M059J (cell line): ENCODE measurements around the gene TES. TPM values are rescaled to one million over a fixed set of nuclear protein-coding genes. Genes with fewer than 3 reads are reported as not detected.
"Not testable (repeated sequence)": the region's sequence is repeated elsewhere in the genome, so short reads cannot be mapped to it uniquely, and the experiment has no call there.

ENCODE experiments used
- DNase-seq: peaks from one replicate; pipeline ENCODE4 v3.0.0-alpha.2; 2012; ENCODE audit warnings: low read depth
- total RNA-seq: library from RNA; depleted of rRNA; stranded (reverse); fragments of >200 nt; shearing (Covaris generic); gene quantifications from 2 replicates; pipeline ENCODE4 v1.2.3, GENCODE V29; 2014

Gene TES
- total RNA-seq, 1 experiment from 2014 or later: 0.20 TPM

DNA sequence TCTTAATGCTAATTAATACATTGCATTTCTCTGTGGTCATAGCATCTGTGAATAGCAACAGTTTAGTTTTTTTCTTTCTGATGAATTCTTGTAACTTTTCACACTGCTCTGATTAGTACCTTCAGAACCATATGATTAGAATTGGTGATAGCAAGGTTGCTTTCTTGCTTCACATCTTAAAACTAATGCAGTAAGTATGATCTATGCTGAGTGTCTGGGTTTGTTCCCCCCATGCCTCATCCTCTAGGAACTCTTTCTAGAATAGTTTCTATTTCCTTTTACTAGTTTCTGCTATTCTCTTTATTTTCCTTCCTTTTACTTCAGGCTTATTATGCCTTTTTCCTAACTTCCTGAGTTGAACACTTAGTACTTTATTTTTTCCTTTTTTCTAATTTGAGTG lies 32.4 kb downstream of the TES start:
- no peak for DNase-seq

DNA sequence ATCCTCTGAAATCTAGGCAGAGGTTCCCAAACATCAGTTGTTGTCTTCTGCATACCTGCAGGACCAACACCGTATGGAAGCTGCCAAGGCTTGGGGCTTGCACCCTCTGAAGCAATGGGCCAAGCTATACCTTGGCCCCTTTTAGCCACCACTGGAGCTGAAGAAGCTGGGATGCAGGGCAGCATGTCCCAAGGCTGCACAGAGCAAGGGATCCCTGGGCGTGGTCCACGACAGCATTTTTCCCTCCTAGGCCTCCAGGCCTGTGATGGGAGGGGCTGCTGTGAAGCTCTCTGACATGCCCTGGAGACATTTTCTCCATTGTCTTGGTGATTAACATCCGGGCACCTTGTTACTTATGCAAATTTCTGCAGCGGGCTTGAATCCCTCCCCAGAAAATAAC lies 34.5 kb downstream of the TES start:
- not testable (repeated sequence) for DNase-seq

DNA sequence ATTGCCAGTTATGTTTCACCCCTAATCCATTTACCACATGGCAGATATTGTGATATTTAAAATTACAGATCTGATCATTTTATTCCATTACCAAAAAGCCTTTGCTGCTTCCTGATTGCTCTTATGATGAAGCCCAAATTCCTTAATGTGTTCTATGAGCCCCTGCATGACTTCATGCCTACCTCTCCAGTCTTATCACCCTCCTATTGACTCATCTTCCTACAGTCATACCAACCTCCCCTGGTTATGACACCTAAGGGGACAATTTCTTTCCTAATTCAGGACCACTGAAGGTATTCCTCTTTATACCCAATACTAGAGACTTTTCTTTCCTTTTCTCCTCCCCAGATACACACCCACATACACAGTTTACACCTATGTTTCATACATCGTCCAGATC lies 36.0 kb downstream of the TES start:
- no peak for DNase-seq

DNA sequence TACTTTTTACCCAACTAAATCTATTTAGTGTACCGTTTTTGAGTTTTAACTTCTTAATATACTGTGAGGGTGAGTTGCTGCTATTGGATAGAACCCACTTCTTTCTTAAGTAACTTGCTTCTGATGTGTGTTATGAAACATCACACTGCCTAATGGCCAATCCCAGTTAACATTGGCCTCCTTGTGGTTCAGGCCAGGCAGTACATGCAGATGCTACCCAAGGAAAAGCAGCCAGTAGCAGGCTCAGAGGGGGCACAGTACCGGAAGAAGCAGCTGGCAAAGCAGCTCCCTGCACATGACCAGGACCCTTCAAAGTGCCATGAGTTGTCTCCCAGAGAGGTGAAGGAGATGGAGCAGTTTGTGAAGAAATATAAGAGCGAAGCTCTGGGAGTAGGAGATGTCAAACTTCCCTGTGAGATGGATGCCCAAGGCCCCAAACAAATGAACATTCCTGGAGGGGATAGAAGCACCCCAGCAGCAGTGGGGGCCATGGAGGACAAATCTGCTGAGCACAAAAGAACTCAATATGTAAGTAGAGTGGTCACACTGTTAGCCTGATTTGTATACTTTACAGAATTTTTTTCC lies 39.7 kb downstream of the TES start:
- peak; percentile 53 for DNase-seq

DNA sequence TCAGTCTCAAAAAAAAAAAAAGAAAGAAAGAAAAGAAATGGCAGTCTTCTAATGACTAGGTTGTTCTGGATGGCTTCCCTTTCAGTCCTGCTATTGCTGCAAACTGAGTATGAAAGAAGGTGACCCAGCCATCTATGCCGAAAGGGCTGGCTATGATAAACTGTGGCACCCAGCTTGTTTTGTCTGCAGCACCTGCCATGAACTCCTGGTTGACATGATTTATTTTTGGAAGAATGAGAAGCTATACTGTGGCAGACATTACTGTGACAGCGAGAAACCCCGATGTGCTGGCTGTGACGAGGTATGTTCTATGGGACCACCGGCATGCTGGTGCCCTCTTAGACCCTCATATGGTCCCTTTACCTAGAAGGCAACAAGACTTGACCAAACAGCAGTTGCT lies 41.3 kb downstream of the TES start:
- DNase-seq: no peak

DNA sequence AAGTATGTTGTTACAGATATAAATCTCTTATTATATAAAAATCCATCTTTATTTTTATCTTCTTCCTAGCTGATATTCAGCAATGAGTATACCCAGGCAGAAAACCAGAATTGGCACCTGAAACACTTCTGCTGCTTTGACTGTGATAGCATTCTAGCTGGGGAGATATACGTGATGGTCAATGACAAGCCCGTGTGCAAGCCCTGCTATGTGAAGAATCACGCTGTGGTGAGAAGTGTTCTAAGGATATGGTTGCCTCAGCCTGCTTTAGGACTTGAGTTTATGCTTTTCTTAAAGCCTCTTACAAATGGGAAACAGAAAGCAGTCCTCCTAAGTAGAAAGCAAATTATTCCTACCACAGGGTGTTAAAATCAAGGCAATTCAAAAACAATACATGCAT lies 41.9 kb downstream of the TES start:
- DNase-seq: no peak

DNA sequence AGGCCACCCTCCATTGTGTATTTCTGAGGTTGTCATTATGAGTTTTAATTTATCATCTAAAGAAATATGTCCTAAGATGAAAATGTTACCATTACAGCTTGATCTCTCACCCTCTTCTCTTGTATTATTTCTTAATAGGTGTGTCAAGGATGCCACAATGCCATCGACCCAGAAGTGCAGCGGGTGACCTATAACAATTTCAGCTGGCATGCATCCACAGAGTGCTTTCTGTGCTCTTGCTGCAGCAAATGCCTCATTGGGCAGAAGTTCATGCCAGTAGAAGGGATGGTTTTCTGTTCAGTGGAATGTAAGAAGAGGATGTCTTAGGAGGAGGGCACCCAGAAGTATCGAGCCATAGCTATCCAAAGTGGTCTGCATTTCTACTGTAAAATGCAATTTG lies 46.8 kb downstream of the TES start:
- no peak for DNase-seq

DNA sequence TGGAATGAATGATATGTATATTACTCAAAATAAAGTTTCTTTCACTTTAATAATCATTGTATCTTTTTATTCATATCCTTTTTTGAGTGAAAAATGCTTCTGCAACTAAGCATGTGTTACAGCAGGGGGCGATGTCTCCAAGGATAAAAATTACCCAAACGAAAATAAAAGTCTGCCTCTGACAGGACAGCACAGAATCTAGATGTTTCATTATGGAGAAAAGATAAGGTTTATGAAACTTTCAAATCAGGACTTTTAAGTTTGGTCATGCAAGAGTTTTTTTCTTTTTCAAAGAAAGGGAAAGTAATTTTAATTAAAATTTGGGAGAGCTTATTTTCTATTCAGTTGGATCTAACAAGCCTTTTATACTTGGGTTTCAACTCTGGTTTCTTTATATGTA lies 48.4 kb downstream of the TES start:
- DNase-seq: peak; percentile 73

DNA sequence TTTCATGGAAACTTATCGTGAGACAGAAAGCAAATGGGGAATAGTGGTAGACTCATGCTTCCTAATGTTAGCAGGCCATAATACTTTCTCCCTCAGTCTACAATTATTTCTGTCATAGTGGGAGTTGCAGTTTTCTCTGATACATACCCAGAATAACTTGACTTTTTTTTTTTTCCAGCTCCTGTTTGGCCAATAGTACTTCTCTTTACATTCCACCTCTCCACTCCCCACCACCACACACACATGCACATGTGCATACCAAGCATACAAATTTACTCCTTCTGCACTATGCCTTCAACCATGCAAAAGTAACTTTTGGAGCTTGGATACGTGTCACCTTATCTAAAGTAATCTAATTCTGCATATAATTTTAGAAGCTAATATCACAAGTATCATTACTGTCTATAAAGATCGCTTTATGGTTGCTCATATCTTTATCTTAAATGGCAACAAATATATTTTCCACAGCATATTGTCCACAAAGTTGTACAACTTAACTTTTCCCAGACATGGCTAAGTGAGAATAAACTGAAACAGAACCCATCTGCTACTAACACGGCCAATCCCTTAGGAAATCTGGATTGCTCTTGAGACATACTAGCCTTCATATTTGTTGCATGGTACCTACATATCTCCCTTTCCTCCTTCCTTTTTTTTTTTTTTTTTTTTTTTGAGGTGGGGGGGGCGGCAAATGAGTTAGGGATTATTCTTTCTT lies 49.0 kb downstream of the TES start:
- DNase-seq: no peak

DNA sequence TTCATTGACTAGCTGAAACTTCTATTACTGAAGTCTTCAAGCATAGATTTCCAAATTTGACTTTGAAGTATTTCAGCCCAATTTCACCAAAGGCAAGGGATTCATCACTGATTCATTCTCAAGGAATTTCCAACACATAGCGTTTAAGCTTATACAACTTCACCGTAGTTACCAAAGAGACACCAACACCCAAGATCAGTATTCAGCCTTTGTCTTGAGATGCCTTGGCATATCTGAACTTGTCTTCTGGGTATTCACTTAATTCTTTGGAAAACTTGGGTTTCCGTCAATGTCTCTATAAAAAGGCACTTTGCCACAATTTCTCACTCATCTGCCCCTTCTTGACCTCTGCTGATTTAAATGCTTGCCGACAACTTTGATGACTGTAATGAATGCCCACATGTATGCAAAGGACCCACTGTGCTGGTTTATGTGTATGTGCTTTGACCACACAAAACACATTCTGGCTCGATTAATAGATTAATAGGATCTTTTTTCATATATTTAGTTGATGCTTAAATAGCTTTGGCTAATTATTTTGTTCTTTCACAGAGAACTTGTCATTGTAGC lies 49.6 kb downstream of the TES start:
- peak; percentile 92 for DNase-seq

DNA sequence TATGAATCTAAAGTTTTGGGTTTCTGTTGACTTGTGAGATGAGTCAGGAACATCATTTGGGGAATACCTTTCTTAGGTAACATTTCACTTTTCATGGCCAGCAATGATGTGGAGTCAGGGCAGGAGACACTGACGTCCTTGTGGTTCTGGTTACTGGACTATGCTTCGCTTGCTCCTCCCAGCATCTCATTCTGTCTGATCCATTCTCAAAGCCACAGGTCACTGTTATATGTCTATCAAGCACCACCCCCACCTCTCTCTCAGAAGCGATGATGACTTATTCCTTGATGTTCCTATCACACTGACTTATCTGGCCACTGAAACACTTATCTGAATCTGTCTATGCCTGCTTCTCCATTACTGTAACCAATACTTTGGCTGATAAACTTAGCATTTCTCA lies 51.6 kb downstream of the TES start:
- DNase-seq: no peak

DNA sequence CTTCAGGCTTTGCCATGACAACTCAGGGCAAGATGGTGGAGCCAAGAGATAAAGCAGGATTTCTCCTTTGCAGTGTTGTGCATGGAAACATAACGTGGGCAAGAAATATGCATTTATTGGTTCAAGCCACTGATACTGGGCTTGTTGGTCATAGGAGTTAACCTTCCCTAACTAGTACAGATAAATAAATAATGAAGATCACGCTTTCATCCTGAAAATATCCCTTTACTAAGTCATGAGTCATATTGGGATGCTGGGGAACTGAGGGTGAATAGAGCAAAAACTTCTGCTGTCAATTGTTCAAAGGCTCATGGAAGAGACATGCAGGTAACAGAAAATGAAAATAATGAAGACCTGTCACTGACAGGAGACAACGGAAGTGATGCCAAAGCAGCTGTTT lies 55.5 kb downstream of the TES start:
- peak; percentile 51 for DNase-seq

DNA sequence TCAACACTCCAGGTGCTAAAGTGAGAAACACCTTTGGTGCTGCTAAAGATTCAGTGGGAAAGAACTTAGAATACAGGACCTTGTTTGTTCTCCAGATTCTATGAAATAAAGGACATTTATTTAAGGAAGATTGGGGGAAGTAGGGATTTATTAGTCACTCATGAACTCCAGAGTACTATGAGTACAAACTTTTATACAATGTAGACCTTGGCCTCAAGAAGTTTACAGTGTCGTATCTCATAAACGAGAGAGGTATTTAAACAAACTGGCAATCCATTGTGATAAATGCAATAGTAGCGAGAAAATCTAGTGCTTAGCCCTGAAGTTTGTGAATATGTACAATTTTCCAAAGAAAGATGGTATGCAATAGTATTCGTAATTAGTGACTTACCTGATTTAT lies 59.1 kb downstream of the TES start:
- DNase-seq: no peak

DNA sequence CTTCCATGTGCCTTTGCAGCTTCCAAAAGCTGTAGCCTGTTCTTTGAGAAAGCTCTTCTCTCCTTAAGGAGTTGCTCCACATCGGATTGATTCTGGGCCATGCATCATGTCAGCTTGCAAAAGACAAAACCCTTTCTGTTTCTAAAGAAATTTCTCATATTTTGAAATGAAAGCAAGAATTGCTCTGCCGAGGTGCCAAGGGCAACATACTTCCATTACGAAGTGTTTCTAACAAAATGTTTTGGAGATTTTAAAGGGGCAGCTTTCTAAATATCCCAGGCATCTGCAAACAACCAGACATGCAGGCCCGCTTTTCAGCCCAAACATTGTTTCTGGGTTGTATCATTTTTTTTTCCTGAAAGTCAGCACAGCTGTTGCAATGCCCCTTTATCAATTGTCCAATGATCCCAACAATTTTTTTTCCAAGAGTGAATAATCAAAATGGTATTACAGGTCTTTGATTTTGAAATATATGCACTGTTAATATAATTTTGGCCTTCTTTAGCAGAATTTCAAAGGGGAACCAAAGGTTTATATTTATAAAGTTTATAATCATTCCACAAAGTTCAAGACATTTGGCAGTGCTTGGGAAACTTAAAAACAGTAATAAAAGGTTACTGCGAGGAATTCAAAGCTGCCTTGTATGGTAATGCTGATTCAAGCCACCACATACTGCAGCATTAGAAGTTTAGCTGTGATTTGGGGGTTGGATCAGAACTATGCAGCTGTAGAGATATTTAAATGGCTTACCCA lies 61.0 kb downstream of the TES start:
- peak; percentile 63 for DNase-seq

DNA sequence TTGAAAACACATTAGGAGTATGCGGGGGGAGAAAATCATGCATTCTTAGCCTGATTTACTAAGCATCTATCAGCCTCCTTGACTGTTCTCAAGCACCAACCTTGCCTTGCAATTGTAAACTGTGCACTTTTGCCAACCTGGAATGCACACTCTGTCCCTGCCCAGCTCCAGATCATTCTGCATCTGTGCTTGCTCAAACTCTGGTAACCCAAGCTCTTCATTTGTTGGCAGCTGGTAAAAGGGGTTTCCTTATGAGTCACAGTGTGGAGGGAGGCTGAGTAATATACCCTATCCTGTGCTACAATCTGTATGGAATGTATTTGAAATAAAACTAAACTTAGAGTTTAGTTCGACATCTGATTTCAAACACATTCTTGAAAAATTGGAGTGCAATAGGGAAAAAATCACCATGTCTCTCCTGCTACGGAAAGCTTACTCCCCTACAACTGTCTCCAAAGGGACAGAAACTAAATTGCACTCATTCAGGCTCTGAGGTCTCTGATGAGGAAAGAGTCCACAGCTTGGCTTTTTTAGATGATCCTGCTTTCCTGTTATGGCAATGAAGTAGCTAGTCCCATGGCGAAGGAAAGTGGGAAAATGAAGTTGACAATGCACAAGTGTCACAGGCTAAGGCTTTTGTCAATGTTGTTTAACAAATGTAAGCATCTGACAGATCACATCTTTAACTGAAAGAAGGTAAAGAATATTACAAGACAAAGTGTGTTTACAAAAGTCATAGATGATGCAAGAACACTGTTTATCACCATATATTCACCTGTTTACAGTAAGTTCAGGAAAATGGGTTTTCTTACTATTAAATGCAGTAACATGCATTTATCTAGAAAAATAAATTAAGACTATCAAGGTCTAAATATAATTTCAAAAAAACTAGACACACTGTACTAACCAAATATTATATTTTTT lies 61.9 kb downstream of the TES start:
- DNase-seq: peak; percentile 97

DNA sequence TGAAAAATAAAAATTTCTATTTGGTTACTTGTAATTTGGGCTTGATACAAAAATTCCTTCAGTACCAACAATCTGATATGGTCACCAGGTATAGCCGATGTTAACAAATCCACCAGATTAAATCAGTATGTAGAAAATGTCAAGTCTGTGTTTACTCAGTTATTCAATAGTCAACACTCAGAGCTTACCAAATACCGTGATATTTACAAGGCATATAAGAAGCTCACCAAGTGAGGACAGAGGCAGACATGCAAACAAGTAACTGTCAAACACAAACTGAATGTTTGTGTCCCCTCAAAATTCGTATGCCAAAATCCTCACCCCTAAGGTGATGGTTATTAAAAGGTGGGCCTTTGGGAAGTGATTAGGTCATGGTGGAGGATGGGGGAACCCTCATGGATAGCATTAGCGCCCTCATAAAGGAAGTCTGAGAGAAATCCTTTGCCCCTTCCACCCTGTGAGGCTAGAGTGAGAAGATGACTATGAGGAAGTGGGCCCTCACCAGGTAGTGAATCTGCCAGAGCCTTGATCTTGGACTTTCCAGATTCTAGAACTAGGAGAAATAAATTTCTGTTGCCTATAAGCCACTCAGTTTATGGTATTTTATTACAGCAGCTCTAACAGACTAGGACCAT lies 63.1 kb downstream of the TES start:
- DNase-seq: no peak

DNA sequence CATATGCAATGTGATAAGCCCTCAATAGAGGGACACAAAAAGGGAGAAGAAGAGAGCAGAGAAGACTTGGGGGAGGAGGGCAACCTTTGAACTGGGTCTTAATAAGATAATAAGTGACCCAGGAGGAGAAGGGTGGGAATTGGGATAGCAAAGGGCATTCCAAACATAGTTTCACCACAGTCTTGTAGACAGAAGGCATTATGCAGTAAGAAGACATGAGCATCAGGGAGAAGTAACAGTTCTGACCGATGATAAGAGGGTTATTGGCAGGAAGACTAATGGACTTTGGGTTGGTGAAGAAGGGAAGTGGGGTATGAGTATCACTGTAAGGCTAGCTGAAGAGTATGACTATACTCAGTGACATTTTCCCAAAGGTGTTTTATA lies 63.6 kb downstream of the TES start:
- DNase-seq: no peak

DNA sequence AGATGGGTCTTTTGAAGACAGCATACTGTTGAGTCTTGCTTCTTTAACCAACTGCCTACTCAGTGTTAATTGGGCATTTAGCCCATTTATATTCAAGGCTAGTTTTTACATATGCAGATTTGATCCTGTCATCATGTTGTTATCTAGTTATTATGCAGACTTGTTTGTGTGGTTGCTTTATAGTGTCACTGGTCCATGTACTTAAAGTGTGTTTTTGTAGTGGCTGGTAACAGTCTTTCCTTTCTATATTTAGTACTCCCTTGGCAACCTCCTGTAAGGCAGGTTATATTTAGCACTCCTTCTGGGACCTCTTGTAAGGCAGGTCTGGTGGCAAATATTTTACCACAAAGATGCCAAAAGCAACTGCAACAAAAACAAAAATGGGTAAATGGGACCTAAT lies 66.7 kb downstream of the TES start:
- DNase-seq: peak; percentile 52

DNA sequence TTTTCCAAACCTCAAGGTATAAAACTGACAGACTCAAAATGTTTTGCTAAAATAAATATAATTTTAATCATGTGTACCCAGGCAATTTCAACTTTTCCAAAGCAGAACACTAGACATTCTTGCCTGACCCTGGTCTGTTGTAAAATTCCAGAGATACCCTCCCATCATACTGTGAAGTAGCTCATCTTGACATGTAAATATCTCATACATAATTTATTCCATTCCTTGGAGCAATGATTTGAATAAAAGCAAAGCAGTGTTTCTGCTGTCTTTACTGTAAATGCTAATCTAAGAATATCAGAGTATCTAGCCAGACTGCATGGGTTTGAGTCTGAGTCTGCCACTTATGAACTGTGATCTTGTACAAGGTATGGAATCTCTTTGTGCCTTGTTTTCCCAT lies 68.9 kb downstream of the TES start:
- DNase-seq: no peak

DNA sequence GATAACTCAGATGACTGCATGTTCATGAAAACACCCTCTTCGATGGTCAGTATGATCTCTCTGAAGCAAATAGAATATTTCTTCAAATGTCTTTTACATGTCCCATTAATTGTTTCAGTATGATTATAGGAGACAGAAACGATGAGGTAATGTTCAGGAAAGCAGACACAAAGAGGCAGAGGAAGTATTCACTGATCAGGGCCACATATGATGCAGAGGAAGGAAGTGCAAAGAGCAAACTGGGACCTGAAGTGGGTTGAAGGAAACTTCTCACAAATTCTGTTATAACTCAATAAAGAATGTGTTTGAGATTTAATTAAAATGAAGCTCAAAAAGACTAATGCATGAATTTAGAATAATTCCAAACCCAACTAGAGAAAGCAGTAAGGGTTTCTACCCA lies 70.5 kb downstream of the TES start:
- no peak for DNase-seq

DNA sequence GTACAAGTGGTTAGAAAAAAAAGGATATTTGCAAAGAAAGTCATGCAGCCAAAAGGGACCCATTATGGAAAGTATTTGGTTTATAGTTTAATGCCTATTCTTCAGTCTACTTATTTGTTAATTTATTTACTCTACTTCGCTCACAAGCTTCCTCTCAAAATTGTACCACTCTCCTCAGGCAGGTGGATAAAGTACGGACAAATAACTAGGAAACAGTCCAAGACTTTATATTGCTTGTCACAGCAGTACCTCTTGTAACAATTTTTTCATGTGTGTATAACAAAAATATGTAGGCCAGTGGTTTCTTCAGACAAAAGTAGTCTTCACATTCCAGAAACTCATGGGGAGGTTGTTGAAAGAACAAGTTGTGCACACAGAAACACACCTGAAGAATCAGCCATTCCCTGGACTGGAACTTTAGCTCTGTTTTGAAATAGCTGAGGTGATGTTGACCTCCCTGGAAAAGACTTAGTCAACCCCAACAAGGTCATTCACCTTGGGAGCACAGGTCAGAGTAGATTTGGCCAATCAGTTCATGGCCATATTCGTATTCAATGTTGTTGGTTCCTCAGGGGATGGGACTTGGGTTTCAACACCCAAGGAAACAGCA lies 73.4 kb downstream of the TES start:
- DNase-seq: no peak
